ENCODE measurements around the gene ZNF205. TPM values are rescaled to one million over a fixed set of nuclear protein-coding genes. Genes with fewer than 3 reads are reported as not detected.

Gene ZNF205
- total and polyA plus RNA-seq, 2 of the 13 experiments (the other 11 are each of a cell fraction or from before 2014, with no cell fraction given): 5.8 to 10.2 TPM

DNA sequence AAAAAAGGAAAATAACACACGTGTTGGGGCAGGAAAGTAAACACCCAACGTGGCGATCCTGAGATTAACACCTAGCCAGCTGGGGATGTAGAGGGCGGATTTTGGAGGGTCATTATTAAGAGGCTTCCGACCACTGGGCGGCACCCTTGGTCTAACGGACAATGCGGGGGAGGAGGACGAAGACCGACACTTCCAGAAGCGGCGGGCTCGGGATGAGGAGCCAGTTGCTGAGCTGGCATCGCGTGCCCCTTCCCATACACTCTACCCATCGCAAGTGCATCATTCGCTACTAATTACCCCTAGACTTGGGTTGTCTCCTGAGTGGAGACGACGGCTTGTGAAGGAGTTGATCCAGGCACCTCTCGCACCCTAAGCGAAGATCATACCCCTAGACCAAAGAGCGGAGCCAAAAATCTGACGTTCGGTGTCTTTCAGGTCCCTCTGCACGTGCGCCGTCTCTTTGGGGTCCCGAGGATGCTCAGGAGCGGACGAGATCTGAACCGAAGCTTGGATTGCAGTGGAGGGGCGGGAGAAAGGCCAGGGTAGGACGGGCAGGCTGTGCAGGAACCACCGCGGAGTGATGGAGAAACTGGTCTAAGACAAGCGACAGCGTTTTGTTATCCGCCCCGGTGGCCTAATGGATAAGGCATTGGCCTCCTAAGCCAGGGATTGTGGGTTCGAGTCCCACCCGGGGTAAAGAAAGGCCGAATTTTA is 40.0 kb downstream of the ZNF205 start (continued):
- TF ChIP-seq, protein P1, sequence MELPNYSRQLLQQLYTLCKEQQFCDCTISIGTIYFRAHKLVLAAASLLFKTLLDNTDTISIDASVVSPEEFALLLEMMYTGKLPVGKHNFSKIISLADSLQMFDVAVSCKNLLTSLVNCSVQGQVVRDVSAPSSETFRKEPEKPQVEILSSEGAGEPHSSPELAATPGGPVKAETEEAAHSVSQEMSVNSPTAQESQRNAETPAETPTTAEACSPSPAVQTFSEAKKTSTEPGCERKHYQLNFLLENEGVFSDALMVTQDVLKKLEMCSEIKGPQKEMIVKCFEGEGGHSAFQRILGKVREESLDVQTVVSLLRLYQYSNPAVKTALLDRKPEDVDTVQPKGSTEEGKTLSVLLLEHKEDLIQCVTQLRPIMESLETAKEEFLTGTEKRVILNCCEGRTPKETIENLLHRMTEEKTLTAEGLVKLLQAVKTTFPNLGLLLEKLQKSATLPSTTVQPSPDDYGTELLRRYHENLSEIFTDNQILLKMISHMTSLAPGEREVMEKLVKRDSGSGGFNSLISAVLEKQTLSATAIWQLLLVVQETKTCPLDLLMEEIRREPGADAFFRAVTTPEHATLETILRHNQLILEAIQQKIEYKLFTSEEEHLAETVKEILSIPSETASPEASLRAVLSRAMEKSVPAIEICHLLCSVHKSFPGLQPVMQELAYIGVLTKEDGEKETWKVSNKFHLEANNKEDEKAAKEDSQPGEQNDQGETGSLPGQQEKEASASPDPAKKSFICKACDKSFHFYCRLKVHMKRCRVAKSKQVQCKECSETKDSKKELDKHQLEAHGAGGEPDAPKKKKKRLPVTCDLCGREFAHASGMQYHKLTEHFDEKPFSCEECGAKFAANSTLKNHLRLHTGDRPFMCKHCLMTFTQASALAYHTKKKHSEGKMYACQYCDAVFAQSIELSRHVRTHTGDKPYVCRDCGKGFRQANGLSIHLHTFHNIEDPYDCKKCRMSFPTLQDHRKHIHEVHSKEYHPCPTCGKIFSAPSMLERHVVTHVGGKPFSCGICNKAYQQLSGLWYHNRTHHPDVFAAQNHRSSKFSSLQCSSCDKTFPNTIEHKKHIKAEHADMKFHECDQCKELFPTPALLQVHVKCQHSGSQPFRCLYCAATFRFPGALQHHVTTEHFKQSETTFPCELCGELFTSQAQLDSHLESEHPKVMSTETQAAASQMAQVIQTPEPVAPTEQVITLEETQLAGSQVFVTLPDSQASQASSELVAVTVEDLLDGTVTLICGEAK (IDR thresholded peaks at IDR 0.05): peak; percentile 12; the same call in 1 of the 2 replicates
- TF ChIP-seq, protein P1 (CRISPR knock-in tag; IDR thresholded peaks at IDR 0.05): no peak
- TF ChIP-seq RARG (CRISPR knock-in tag; IDR thresholded peaks at IDR 0.05; ENCODE audit: low read depth) (peak; percentile 85; the same call in 1 of the 2 replicates), BRCA1 (CRISPR knock-in tag; IDR thresholded peaks at IDR 0.05) (no peak), ISX (CRISPR knock-in tag; conservative IDR thresholded peaks at IDR 0.05) (0 out of 2 replicates have a peak, but pooled peaks have one; percentile 46), HNRNPK (IDR thresholded peaks at IDR 0.05; ENCODE audit: low read depth, low read length, poor library complexity, severe bottlenecking) (no peak), ZNF543 (CRISPR knock-in tag; IDR thresholded peaks at IDR 0.05) (no peak), ZNF704 (CRISPR knock-in tag; IDR thresholded peaks at IDR 0.05; ENCODE audit: borderline replicate concordance) (no peak), SRSF9 (IDR thresholded peaks at IDR 0.05; ENCODE audit: borderline replicate concordance, insufficient read depth, low read depth, low read length, poor library complexity, severe bottlenecking) (no peak), ZNF547 (CRISPR knock-in tag; IDR thresholded peaks at IDR 0.05) (0 out of 2 replicates have a peak, but pooled peaks have one; percentile 50), ZNF740 (CRISPR knock-in tag; IDR thresholded peaks at IDR 0.05) (no peak), ZNF564 (CRISPR knock-in tag; IDR thresholded peaks at IDR 0.05) (peak; percentile 22; the same call in 1 of the 2 replicates), ZNF776 (CRISPR knock-in tag; IDR thresholded peaks at IDR 0.05) (0 out of 2 replicates have a peak, but pooled peaks have one; percentile 50)
- TF ChIP-seq, protein P2, sequence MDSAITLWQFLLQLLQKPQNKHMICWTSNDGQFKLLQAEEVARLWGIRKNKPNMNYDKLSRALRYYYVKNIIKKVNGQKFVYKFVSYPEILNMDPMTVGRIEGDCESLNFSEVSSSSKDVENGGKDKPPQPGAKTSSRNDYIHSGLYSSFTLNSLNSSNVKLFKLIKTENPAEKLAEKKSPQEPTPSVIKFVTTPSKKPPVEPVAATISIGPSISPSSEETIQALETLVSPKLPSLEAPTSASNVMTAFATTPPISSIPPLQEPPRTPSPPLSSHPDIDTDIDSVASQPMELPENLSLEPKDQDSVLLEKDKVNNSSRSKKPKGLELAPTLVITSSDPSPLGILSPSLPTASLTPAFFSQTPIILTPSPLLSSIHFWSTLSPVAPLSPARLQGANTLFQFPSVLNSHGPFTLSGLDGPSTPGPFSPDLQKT (CRISPR knock-in tag; IDR thresholded peaks at IDR 0.05; ENCODE audit: borderline replicate concordance): no peak

Data from HepG2 (cell line).